ENCODE results near the gene AMHR2. TPM values are rescaled to one million over a fixed set of nuclear protein-coding genes. Genes with fewer than 3 reads are reported as not detected.
"Not testable (repeated sequence)": the region's sequence is repeated elsewhere in the genome, so short reads cannot be mapped to it uniquely, and the experiment has no call there.

The AMHR2 gene
- total and polyA plus RNA-seq, 5 donors, result 0.48 to 0.88 (median 0.68) TPM; not detected in 1

- DNase-seq; H3K27ac ChIP-seq (ENCODE audit: low read length); H3K4me3 ChIP-seq (ENCODE audit: low read length); intact Hi-C loops (cut with DNase I); H3K27me3 ChIP-seq (ENCODE audit: control insufficient read depth, insufficient read depth); H3K9me3 ChIP-seq (ENCODE audit: control insufficient read depth, low read length); H3K4me1 ChIP-seq (ENCODE audit: control insufficient read depth, insufficient read depth, low read length): not testable (repeated sequence)
- peak; percentile 35 to 39 for ATAC-seq
- 56% methylated on average over 2 of the region's 2 CpGs for WGBS
These were observed 7.8 kb upstream of the AMHR2 start for GRCh38 chr12:53415752-53416389.

DNA sequence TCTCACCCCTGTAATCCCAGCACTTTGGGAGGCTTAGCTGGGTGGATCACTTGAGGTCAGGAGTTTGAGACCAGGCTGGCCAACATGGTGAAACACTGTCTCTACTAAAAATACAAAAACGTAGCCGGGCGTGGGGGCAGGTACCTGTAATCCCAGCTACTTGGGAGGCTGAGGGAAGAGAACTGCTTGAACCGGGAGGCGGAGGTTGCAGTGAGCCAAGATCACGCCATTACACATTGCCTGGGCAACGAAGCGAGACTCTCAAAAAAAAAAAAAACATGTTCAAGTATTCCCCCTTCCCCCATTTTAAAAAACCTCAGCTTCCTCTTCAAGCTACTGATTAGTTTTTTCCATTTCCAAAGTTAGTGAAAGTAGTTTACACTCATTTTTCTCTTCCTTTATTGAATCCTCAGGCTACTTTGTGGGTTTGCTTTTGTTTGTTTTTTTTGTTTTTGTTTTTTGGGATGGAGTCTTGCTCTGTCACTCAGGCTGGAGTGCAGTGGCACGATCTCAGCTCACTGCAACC lies 6.3 kb upstream of the AMHR2 start:
- H3K4me1 ChIP-seq (ENCODE audit: control insufficient read depth, insufficient read depth, low read length); intact Hi-C loops (cut with DNase I): not testable (repeated sequence)
- WGBS, result 79% methylated on average over 9 of the region's 9 CpGs

GRCh38 chr12:53418221-53418620 lies 5.4 kb upstream of the AMHR2 start:
- intact Hi-C loops (cut with DNase I), result no loop called here

More for the DNA sequence above, 6.3 kb upstream of the AMHR2 start:
- H3K4me3 ChIP-seq (ENCODE audit: low read length); ATAC-seq; H3K27ac ChIP-seq (ENCODE audit: low read length); H3K9me3 ChIP-seq (ENCODE audit: control insufficient read depth, low read length); H3K27me3 ChIP-seq (ENCODE audit: control insufficient read depth, insufficient read depth); DNase-seq: not testable (repeated sequence)

GRCh38 chr12:53419756-53420155 lies 3.9 kb upstream of the AMHR2 start:
- no peaks in the 10 kb centered on the region for H3K9me3 ChIP-seq (ENCODE audit: control insufficient read depth, low read length)
- H3K27ac ChIP-seq (ENCODE audit: low read length), result no peak overlapping the region
- WGBS, result 90% methylated on average over 2 of the region's 2 CpGs
- no peaks in the 10 kb centered on the region for H3K27me3 ChIP-seq (ENCODE audit: control insufficient read depth, insufficient read depth)
- H3K4me3 ChIP-seq (ENCODE audit: low read length), result no peak overlapping the region
- no peak for DNase-seq
- intact Hi-C loops (cut with DNase I), result loop anchor here in 1 of 4 donors (2.0 kb wide), 1 partner anchor 67 kb away; no protein-coding TSS in a partner anchor
- no peak for ATAC-seq
- H3K4me1 ChIP-seq (ENCODE audit: control insufficient read depth, insufficient read depth, low read length), result peaks cover 8% of the 10 kb centered on the region

More at GRCh38 chr12:53418221-53418620, 5.4 kb upstream of the AMHR2 start:
- Histone ChIP-seq H3K27me3 (ENCODE audit: control insufficient read depth, insufficient read depth) (no peaks in the 10 kb centered on the region), H3K9me3 (ENCODE audit: control insufficient read depth, low read length) (no peaks in the 10 kb centered on the region), H3K27ac (ENCODE audit: low read length) (no peak overlapping the region), H3K4me1 (ENCODE audit: control insufficient read depth, insufficient read depth, low read length) (peaks cover 9% of the 10 kb centered on the region), H3K4me3 (ENCODE audit: low read length) (no peak overlapping the region)
- 96% methylated on average over 3 of the region's 3 CpGs for WGBS
- DNase-seq, result no peak
- ATAC-seq, result no peak

- ATAC-seq; intact Hi-C loops (cut with DNase I); H3K9me3 ChIP-seq (ENCODE audit: control insufficient read depth, low read length); H3K4me1 ChIP-seq (ENCODE audit: control insufficient read depth, insufficient read depth, low read length); H3K27me3 ChIP-seq (ENCODE audit: control insufficient read depth, insufficient read depth); H3K27ac ChIP-seq (ENCODE audit: low read length); H3K4me3 ChIP-seq (ENCODE audit: low read length); DNase-seq: not testable (repeated sequence)
- 89% methylated on average over 12 of the region's 12 CpGs for WGBS
These were observed 1.4 kb upstream of the AMHR2 start for GRCh38 chr12:53422247-53422646.

GRCh38 chr12:53424626-53425514 lies 1.2 kb downstream of the AMHR2 start:
- peaks cover 3% of the 10 kb centered on the region for H3K4me1 ChIP-seq (ENCODE audit: control insufficient read depth, insufficient read depth, low read length)
- intact Hi-C loops (cut with DNase I), result loop anchor here in 1 of 4 donors (2.0 kb wide), 1 partner anchor 70 kb away; no protein-coding TSS in a partner anchor
- H3K27ac ChIP-seq (ENCODE audit: low read length), result no peak overlapping the region

DNA sequence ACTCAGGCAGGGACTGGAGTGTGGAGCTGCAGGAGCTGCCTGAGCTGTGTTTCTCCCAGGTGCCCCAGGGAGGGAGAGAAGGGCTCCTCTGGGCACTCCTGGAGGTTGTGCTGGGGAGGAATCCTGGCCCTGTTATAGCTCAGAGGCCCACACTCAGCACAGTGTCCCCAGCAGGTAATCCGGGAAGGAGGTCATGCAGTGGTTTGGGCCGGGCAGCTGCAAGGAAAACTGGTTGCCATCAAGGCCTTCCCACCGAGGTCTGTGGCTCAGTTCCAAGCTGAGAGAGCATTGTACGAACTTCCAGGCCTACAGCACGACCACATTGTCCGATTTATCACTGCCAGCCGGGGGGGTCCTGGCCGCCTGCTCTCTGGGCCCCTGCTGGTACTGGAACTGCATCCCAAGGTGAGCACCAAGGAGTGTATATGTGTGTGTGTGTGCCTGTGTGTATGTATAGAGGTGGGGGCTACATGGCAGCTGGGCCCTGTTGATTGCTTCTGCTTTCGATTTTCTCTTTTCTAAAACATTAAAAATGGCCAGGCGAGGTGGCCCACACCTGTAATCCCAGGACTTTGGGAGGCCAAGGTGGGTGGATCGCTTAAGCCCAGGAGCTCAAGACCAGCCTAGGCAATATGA lies 2.0 kb downstream of the AMHR2 start:
- H3K27ac ChIP-seq (ENCODE audit: low read length), result no peak overlapping the region
- ATAC-seq, result peak in 1 of 2 donors; percentile 13
- H3K4me3 ChIP-seq (ENCODE audit: low read length), result no peak overlapping the region

More at GRCh38 chr12:53424626-53425514, 1.2 kb downstream of the AMHR2 start:
- peak; percentile 38 to 55 for ATAC-seq
- Histone ChIP-seq H3K4me3 (ENCODE audit: low read length) (no peak overlapping the region), H3K9me3 (ENCODE audit: control insufficient read depth, low read length) (no peaks in the 10 kb centered on the region), H3K27me3 (ENCODE audit: control insufficient read depth, insufficient read depth) (no peaks in the 10 kb centered on the region)
- 56% methylated on average over 9 of the region's 9 CpGs for WGBS
- DNase-seq, result no peak

DNA sequence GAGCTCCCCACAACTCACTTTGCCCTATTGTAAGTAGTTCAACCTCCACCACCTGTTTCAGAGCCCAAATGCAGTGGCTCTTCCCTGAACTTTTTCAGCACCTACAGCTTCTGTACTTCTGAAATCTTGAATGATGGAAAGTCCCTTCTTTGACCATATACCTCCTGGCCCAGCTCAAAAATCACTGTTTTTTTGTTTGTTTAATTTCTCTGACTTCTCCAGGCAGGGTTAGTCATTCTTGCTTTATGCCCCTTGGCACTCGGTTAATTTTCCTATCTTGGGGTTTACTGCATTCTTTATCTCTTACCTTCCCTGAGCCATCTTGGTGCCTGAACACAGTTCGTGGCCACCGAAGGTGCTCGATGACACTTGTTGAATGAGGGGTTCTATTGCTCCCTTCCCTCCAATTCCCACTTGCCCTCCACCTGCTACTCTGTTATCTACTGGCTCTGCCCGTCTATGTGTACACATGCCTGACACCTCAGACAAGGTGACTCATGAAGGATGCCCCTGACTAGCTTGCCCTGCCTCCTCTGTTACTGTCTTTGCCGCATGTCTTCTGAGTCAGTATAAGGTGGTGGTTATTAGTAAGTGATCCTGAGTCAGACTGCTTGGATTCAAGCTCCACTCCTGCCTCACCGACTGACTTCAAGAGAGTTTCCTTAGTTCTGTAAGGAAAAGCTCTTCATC lies 4.4 kb downstream of the AMHR2 start:
- no peak for DNase-seq
- H3K27ac ChIP-seq (ENCODE audit: low read length), result no peak overlapping the region
- no peaks in the 10 kb centered on the region for H3K27me3 ChIP-seq (ENCODE audit: control insufficient read depth, insufficient read depth)
- WGBS, result 85% methylated on average over 7 of the region's 7 CpGs
- intact Hi-C loops (cut with DNase I), result no loop called here
- peaks cover 2% of the 10 kb centered on the region for H3K9me3 ChIP-seq (ENCODE audit: control insufficient read depth, low read length)
- no peak overlapping the region for H3K4me3 ChIP-seq (ENCODE audit: low read length)
- H3K4me1 ChIP-seq (ENCODE audit: control insufficient read depth, insufficient read depth, low read length), result no peaks in the 10 kb centered on the region
- no peak for ATAC-seq

More for the DNA sequence above, 2.0 kb downstream of the AMHR2 start:
- Histone ChIP-seq H3K27me3 (ENCODE audit: control insufficient read depth, insufficient read depth) (no peaks in the 10 kb centered on the region), H3K9me3 (ENCODE audit: control insufficient read depth, low read length) (no peaks in the 10 kb centered on the region), H3K4me1 (ENCODE audit: control insufficient read depth, insufficient read depth, low read length) (peaks cover 3% of the 10 kb centered on the region)
- intact Hi-C loops (cut with DNase I), result loop anchor here in 1 of 4 donors (2.0 kb wide), 1 partner anchor 71 kb away; no protein-coding TSS in a partner anchor
- no peak for DNase-seq
- WGBS, result 58% methylated on average over 11 of the region's 11 CpGs

- 88% methylated on average over 7 of the region's 7 CpGs for WGBS
- H3K27me3 ChIP-seq (ENCODE audit: control insufficient read depth, insufficient read depth), result no peaks in the 10 kb centered on the region
- no peak overlapping the region for H3K27ac ChIP-seq (ENCODE audit: low read length)
- intact Hi-C loops (cut with DNase I), result no loop called here
- H3K9me3 ChIP-seq (ENCODE audit: control insufficient read depth, low read length), result peaks cover 2% of the 10 kb centered on the region
- no peaks in the 10 kb centered on the region for H3K4me1 ChIP-seq (ENCODE audit: control insufficient read depth, insufficient read depth, low read length)
- no peak overlapping the region for H3K4me3 ChIP-seq (ENCODE audit: low read length)
- ATAC-seq (no peak), DNase-seq (no peak)
These were observed 5.1 kb downstream of the AMHR2 start for GRCh38 chr12:53428741-53429140.

GRCh38 chr12:53430116-53430515 lies 6.5 kb downstream of the AMHR2 start:
- H3K9me3 ChIP-seq (ENCODE audit: control insufficient read depth, low read length), result peaks cover 2% of the 10 kb centered on the region
- no peak overlapping the region for H3K27ac ChIP-seq (ENCODE audit: low read length)
- ATAC-seq (no peak), DNase-seq (no peak)
- no peaks in the 10 kb centered on the region for H3K4me1 ChIP-seq (ENCODE audit: control insufficient read depth, insufficient read depth, low read length)
- H3K4me3 ChIP-seq (ENCODE audit: low read length), result no peak overlapping the region
- intact Hi-C loops (cut with DNase I), result no loop called here
- no peaks in the 10 kb centered on the region for H3K27me3 ChIP-seq (ENCODE audit: control insufficient read depth, insufficient read depth)
- 79% methylated on average over 5 of the region's 5 CpGs for WGBS
